HL-60 (cell line): ENCODE measurements around the gene MOGAT1.
"Not testable (repeated sequence)": the region's sequence is repeated elsewhere in the genome, so short reads cannot be mapped to it uniquely, and the experiment has no call there.

ENCODE experiments used
- DNase-seq, 2 experiments: peaks; one replicate each; pipeline ENCODE4 v3.0.0-alpha.2; 2010 to 2020; ENCODE audit warnings: low read depth in 1 of 2, low spot score in 1 of 2
- H3K27ac ChIP-seq: fragments of 250-450 bp; sonication (Bioruptor Pico); replicated peaks from 2 replicates; pipeline ENCODE4 v1.5.1; 2020; ENCODE audit warnings: mild to moderate bottlenecking, moderate library complexity
- H3K27me3 ChIP-seq: fragments of 250-450 bp; sonication (Bioruptor Pico); 2 replicates; pipeline ENCODE4 v1.5.1; 2021; ENCODE audit warnings: mild to moderate bottlenecking, moderate library complexity; ENCODE audit not compliant: insufficient read depth, poor library complexity, severe bottlenecking
- H3K4me3 ChIP-seq: replicated peaks from 2 replicates; pipeline ENCODE4 v1.5.1; 2011; ENCODE audit warnings: mild to moderate bottlenecking, control low read depth, low read length; ENCODE audit not compliant: insufficient read depth
- GABPA ChIP-seq: IDR thresholded peaks from 2 replicates; pipeline ENCODE4 v1.6.1; 2012; ENCODE audit warnings: low read depth
- POLR2AphosphoS5 ChIP-seq: IDR thresholded peaks from 2 replicates; pipeline ENCODE4 v1.6.1; 2012; ENCODE audit warnings: low read depth
- SPI1 ChIP-seq: IDR thresholded peaks from 2 replicates; pipeline ENCODE4 v1.6.1; 2012; ENCODE audit warnings: low read depth, mild to moderate bottlenecking, borderline replicate concordance
- TF ChIP-seq, protein P1 (sequence below): IDR thresholded peaks from one replicate; pipeline ENCODE4 v1.5.1; 2011; ENCODE audit warnings: low read length, control low read depth, inconsistent platforms; ENCODE audit not compliant: insufficient read depth
- TF ChIP-seq, protein P2 (sequence below): IDR thresholded peaks from 2 replicates; pipeline ENCODE4 v1.6.1; 2012; ENCODE audit warnings: low read depth; ENCODE audit not compliant: insufficient replicate concordance

MOGAT1 gene

DNA sequence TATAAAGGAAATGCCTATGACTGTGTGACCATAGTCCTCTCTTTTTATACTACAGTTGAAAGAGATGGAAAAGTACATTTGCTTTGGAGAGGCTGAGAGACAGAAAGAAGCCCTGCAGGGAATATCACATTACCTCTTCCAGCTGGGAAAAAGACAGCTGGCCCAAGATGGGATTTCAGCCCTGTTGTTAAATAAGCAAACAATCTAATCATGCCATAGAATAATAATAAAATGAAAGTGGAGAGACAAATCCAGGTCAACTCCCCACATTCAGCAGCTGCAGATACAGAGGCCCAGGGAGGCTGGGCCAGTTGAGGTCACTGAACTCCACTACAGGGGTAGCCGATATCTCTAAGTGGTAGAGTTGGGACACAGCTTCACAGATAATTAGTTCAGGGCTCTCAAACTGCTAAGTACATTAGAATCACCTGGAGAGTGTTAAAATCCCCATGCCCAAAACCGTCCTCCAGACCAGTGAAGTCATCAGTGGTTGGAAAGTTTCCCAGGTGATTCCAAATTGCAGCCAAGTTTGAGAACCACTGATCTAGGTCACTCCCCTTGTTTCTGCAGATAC lies 81.9 kb downstream of the MOGAT1 start:
- Histone ChIP-seq H3K4me3 (no peak overlapping the region), H3K27me3 (no peaks in the 10 kb centered on the region), H3K27ac (no peak overlapping the region)
- DNase-seq: no peak
- TF ChIP-seq SPI1 (no peak), GABPA (no peak), POLR2AphosphoS5 (no peak)
- TF ChIP-seq, protein P1, sequence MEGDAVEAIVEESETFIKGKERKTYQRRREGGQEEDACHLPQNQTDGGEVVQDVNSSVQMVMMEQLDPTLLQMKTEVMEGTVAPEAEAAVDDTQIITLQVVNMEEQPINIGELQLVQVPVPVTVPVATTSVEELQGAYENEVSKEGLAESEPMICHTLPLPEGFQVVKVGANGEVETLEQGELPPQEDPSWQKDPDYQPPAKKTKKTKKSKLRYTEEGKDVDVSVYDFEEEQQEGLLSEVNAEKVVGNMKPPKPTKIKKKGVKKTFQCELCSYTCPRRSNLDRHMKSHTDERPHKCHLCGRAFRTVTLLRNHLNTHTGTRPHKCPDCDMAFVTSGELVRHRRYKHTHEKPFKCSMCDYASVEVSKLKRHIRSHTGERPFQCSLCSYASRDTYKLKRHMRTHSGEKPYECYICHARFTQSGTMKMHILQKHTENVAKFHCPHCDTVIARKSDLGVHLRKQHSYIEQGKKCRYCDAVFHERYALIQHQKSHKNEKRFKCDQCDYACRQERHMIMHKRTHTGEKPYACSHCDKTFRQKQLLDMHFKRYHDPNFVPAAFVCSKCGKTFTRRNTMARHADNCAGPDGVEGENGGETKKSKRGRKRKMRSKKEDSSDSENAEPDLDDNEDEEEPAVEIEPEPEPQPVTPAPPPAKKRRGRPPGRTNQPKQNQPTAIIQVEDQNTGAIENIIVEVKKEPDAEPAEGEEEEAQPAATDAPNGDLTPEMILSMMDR: no peak
- TF ChIP-seq, protein P2, sequence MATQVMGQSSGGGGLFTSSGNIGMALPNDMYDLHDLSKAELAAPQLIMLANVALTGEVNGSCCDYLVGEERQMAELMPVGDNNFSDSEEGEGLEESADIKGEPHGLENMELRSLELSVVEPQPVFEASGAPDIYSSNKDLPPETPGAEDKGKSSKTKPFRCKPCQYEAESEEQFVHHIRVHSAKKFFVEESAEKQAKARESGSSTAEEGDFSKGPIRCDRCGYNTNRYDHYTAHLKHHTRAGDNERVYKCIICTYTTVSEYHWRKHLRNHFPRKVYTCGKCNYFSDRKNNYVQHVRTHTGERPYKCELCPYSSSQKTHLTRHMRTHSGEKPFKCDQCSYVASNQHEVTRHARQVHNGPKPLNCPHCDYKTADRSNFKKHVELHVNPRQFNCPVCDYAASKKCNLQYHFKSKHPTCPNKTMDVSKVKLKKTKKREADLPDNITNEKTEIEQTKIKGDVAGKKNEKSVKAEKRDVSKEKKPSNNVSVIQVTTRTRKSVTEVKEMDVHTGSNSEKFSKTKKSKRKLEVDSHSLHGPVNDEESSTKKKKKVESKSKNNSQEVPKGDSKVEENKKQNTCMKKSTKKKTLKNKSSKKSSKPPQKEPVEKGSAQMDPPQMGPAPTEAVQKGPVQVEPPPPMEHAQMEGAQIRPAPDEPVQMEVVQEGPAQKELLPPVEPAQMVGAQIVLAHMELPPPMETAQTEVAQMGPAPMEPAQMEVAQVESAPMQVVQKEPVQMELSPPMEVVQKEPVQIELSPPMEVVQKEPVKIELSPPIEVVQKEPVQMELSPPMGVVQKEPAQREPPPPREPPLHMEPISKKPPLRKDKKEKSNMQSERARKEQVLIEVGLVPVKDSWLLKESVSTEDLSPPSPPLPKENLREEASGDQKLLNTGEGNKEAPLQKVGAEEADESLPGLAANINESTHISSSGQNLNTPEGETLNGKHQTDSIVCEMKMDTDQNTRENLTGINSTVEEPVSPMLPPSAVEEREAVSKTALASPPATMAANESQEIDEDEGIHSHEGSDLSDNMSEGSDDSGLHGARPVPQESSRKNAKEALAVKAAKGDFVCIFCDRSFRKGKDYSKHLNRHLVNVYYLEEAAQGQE: no peak

DNA sequence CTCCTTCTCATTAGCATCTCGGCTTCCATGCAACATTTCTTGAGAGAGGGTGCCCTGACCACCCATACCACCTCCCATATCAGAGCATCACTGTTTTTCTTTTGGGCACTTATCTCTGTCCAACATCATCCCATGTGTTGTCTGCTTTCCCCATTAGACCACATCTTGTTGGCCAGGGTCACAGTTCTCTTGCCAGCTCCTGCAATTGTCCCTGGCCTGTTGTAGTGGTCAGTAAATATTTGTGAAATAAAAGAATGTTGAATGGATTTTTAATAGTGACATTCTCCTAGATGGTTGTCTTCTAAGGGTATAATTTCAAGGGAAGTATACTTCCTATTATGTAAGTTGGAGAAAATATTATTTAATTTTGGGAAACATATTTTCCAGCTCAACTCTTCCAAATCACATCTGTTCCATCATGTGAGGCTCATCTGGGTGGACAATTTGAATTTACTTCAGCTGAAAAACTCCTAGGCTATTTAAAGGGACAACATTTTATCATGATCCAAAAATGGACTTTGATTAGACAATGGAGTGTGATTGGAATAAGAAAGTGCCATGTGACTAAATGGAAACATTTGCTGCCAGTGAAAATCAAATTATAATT lies 83.0 kb downstream of the MOGAT1 start:
- DNase-seq: no peak
- H3K27me3 ChIP-seq: no peaks in the 10 kb centered on the region
- no peak for TF ChIP-seq POLR2AphosphoS5
- H3K27ac ChIP-seq: no peak overlapping the region
- H3K4me3 ChIP-seq: no peak overlapping the region

DNA sequence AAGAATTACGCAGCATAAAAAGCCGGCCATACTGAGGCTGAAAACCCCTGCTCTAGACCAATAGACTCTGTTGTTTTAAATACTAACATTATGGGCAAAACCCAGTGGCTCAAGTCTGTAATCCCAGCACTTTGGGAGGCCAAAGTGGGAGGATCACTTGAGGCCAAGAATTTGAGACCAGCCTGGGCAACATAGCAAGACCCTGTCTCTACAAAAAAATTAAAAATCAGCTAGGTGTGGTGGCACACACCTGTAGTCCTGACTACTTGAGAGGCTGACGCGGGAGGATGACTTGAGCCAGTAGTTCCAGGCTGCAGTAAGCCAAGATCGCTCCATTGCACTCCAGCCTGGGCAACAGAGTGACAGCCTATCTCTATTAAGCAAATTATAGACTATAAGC lies 84.1 kb downstream of the MOGAT1 start:
- H3K27me3 ChIP-seq, H3K27ac ChIP-seq, DNase-seq, H3K4me3 ChIP-seq: not testable (repeated sequence)

DNA sequence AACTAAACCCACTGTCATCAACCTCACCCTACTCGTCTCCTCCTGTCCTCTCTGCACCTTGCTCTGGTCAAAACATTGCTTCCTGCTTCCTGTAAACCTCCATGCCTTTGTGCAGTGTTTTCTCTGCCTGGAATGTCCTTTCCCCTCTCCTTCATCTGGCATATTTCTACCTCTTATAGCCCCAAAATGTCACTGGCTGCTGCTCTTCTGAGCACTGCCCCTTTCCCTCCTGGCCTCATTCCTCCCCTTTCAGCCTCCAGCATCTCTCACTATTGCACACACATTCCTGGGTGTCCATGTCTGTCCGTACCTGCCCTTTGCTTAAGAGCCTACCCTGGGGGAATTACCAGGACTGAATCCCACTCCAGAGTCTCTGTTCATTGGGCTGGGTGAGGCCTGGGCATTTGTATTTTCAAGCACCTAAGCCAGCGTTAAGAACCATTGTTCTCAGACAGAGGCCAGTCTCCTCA lies 84.9 kb downstream of the MOGAT1 start:
- Histone ChIP-seq H3K27ac (no peak overlapping the region), H3K27me3 (no peaks in the 10 kb centered on the region), H3K4me3 (no peak overlapping the region)
- no peak for DNase-seq
- TF ChIP-seq SPI1 (no peak), GABPA (no peak), POLR2AphosphoS5 (no peak)
- TF ChIP-seq, protein P2: no peak
- TF ChIP-seq, protein P1: no peak
